Measurements from ENCODE around the gene TTC3. TPM values are rescaled to one million over a fixed set of nuclear protein-coding genes. Genes with fewer than 3 reads are reported as not detected.

TTC3 gene
- total and polyA plus RNA-seq, 2 of the 13 experiments (the other 11 are each of a cell fraction or from before 2014, with no cell fraction given), result 55.7 to 108 TPM

GRCh38 chr21:37226041-37226920 lies 153.2 kb downstream of the TTC3 start:
- intact Hi-C loops (cut with micrococcal nuclease; ENCODE audit: unreplicated experiment) (no loop called here), in situ Hi-C loops (cut with HindIII; ENCODE audit: extremely low pct_ligation_motif_present, low pct_unique_long_range_greater_than_20kb) (no loop called here)
- ATAC-seq (no peak), FAIRE-seq (no peak), DNase-seq (ENCODE audit: low spot score) (no peak)
- Histone ChIP-seq H3K9ac (ENCODE audit: insufficient read depth, low read depth, low read length) (no peak overlapping the region), H3K27ac (ENCODE audit: extremely low read length, insufficient read depth, low read length) (no peak overlapping the region), H3K9me3 (ENCODE audit: low read length) (no peaks in the 10 kb centered on the region), H3K4me2 (ENCODE audit: low read depth, low read length) (no peak overlapping the region), H4K20me1 (ENCODE audit: insufficient read depth, low read length) (no peaks in the 10 kb centered on the region), H3K79me2 (ENCODE audit: insufficient read depth, low read length) (peaks cover 34% of the 10 kb centered on the region), H3K27me3 (ENCODE audit: control insufficient read depth in 1 of 2, insufficient read depth in 2 of 2, low read length in 2 of 2) (no peaks in the 10 kb centered on the region), H3K36me3 (replicated peaks in 1 of 2; ENCODE audit: control insufficient read depth in 1 of 2, insufficient read depth in 2 of 2, low read length in 2 of 2) (peaks cover 19 to 58% of the 10 kb centered on the region in 2 experiments; a peak in 4 of 5 replicates), H2AFZ (ENCODE audit: low read length) (no peak overlapping the region), H3K4me1 (ENCODE audit: insufficient read depth, low read length) (peaks cover 11% of the 10 kb centered on the region; the same call in 1 of the 2 replicates), H3K4me3 (replicated peaks in 1 of 3; ENCODE audit: insufficient read depth in 1 of 3, low read depth in 2 of 3, low read length in 3 of 3) (no peak overlapping the region)
- ChIA-PET CTCF (ENCODE audit: low intra/inter-chr PET ratio, low total read pairs) (no interaction called here), POLR2A (no interaction called here)
- no TSS peak for BruUV-seq (replicated peaks)
- peak; percentile 22 for TF ChIP-seq AGO2 (optimal IDR thresholded peaks at IDR 0.05; ENCODE audit: low read depth, low read length)
- no peak for TF ChIP-seq MAF1 (CRISPR knock-in tag; IDR thresholded peaks at IDR 0.05; ENCODE audit: borderline replicate concordance)
- WGBS (ENCODE audit: low lambda C conversion rate), result 96% methylated on average over 7 of the region's 18 CpGs

- BruUV-seq (replicated peaks), result no TSS peak
- CTCF ChIA-PET (ENCODE audit: low intra/inter-chr PET ratio, low total read pairs), result no interaction called here
Measured at GRCh38 chr21:37227071-37228002, 154.3 kb downstream of the TTC3 start.

More at GRCh38 chr21:37227071-37228002, 154.3 kb downstream of the TTC3 start:
- TF ChIP-seq RBFOX2 (IDR thresholded peaks at IDR 0.05; ENCODE audit: low read depth, low read length), result peak; percentile 23; the same call in 1 of the 2 replicates
- no peak for TF ChIP-seq ZNF672 (CRISPR knock-in tag; IDR thresholded peaks at IDR 0.05)
- H3K4me1 ChIP-seq (ENCODE audit: insufficient read depth, low read length), result peaks cover 11% of the 10 kb centered on the region; the same call in 1 of the 2 replicates
- H3K9ac ChIP-seq (ENCODE audit: insufficient read depth, low read depth, low read length), result no peak overlapping the region
- H3K4me2 ChIP-seq (ENCODE audit: low read depth, low read length), result no peak overlapping the region
- H3K27ac ChIP-seq (ENCODE audit: extremely low read length, insufficient read depth, low read length), result no peak overlapping the region
- H3K4me3 ChIP-seq (replicated peaks in 1 of 3; ENCODE audit: insufficient read depth in 1 of 3, low read depth in 2 of 3, low read length in 3 of 3), result no peak overlapping the region
- no peak for DNase-seq (ENCODE audit: low spot score)
- H3K36me3 ChIP-seq (replicated peaks in 1 of 2; ENCODE audit: control insufficient read depth in 1 of 2, insufficient read depth in 2 of 2, low read length in 2 of 2), result peaks cover 24 to 68% of the 10 kb centered on the region in 2 experiments; a peak in 4 of 5 replicates
- no peaks in the 10 kb centered on the region for H3K27me3 ChIP-seq (ENCODE audit: control insufficient read depth in 1 of 2, insufficient read depth in 2 of 2, low read length in 2 of 2)
- intact Hi-C loops (cut with micrococcal nuclease; ENCODE audit: unreplicated experiment) (no loop called here), in situ Hi-C loops (cut with HindIII; ENCODE audit: extremely low pct_ligation_motif_present, low pct_unique_long_range_greater_than_20kb) (no loop called here)
- FAIRE-seq, result no peak
- no peaks in the 10 kb centered on the region for H4K20me1 ChIP-seq (ENCODE audit: insufficient read depth, low read length)
- no peaks in the 10 kb centered on the region for H3K9me3 ChIP-seq (ENCODE audit: low read length)
- 97% methylated on average over 30 of the region's 38 CpGs for WGBS (ENCODE audit: low lambda C conversion rate)
- peaks cover 31% of the 10 kb centered on the region for H3K79me2 ChIP-seq (ENCODE audit: insufficient read depth, low read length)
- no peak overlapping the region for H2AFZ ChIP-seq (ENCODE audit: low read length)
- no peak; the same call in 2 of the 3 replicates for ATAC-seq
- POLR2A ChIA-PET, result no interaction called here

Measured in HepG2 (cell line).